Fibroblast of the aortic adventitia (primary cell): ENCODE results near the gene GALNS. TPM values are rescaled to one million over a fixed set of nuclear protein-coding genes. Genes with fewer than 3 reads are reported as not detected.

Experiments
- DNase-seq: peaks from one replicate; pipeline ENCODE4 v3.0.0-alpha.2; 2010; ENCODE audit warnings: low read depth
- H3K4me3 ChIP-seq: 2 replicates; pipeline ENCODE4 v1.5.1; 2011; ENCODE audit warnings: low read depth, mild to moderate bottlenecking, control low read depth, low read length, moderate library complexity
- total RNA-seq: library from RNA; depleted of rRNA; stranded (reverse); fragments of >200 nt; gene quantifications from 2 replicates; pipeline ENCODE4 v1.2.3, GENCODE V29; 2012; ENCODE audit warnings: low replicate concordance
- TF ChIP-seq, protein P1 (sequence below): IDR thresholded peaks from 2 replicates; pipeline ENCODE4 v1.5.1; 2011; ENCODE audit warnings: mild to moderate bottlenecking, low read length, control low read depth, inconsistent platforms; ENCODE audit not compliant: insufficient read depth

GALNS gene
- total RNA-seq, 1 donor: 22.5 TPM

DNA sequence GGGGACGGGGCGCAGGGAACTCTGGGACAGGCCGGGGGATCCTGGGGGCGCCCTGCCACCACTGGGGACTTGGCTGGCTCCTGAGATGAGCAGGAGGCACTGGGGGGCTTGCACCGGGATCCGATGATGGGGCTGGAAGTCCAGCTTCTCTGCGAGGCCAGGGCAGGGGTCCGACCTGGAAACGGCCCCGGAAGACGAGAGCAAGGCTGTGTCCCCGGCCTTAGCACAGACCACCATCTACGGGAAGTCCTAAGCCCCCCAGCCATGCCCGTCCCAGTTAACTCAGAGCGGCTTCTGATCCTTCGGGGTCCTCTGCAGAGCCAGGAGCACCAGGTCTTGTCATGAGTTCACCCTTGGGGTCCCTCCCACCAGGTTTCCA lies 52.6 kb downstream of the GALNS start:
- H3K4me3 ChIP-seq: peak overlapping the region; percentile 61
- TF ChIP-seq, protein P1, sequence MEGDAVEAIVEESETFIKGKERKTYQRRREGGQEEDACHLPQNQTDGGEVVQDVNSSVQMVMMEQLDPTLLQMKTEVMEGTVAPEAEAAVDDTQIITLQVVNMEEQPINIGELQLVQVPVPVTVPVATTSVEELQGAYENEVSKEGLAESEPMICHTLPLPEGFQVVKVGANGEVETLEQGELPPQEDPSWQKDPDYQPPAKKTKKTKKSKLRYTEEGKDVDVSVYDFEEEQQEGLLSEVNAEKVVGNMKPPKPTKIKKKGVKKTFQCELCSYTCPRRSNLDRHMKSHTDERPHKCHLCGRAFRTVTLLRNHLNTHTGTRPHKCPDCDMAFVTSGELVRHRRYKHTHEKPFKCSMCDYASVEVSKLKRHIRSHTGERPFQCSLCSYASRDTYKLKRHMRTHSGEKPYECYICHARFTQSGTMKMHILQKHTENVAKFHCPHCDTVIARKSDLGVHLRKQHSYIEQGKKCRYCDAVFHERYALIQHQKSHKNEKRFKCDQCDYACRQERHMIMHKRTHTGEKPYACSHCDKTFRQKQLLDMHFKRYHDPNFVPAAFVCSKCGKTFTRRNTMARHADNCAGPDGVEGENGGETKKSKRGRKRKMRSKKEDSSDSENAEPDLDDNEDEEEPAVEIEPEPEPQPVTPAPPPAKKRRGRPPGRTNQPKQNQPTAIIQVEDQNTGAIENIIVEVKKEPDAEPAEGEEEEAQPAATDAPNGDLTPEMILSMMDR: no peak
- DNase-seq: no peak

DNA sequence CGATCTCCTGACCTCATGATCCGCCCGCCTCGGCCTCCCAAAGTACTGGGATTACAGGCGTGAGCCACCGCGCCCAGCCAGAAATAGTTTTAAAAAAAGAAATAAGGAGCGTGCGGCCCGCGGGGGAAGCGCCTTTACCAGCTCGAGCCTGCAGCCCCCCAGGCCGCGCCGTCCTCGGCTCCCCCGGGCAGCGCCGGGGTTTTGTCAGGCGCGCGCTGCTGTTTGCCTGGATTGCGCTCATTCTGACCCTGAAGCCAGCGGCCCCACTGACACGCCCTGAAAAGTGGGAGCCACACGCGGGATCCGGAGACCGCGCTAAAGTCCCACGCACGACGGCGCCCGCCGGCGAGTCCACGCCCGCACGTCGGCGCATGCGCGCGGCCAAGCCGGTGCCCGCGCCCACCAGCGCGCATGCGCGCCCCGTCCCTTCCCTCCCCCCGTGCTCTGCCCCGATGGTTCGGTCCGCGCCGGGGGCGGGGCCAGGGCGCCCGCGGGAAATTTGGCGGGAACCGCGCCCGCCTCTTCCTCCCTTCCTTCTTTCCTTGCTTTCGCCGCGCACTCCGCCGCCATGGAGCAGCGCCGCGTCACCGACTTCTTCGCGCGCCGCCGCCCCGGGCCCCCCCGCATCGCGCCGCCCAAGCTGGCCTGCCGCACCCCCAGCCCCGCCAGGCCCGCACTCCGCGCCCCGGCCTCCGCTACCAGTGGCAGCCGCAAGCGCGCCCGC lies 53.3 kb downstream of the GALNS start, which contains the start of gene CDT1:
Gene CDT1 (plus strand): TSS at position 526 of the 724 bp plus-strand sequence. CDS start 43 bp downstream, at position 569.
- H3K4me3 ChIP-seq: peak within 1 kb of the TSS; percentile 70
- TF ChIP-seq, protein P1: no peak
- DNase-seq: peak; percentile 68

DNA sequence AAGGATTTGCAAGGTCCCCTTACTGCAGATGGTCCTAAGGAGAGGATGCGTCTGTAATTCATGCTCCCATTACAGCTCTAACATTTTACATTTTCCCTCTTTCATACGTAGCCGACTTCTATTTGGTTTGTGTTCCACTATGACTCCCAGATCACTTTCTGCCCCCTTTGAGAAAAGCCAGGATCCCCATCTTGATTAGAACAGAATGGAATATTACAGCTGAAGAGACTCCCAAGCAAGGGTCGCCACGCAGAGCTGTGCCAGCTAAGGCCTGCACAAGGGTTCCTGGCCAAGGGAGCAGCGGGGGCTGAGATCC lies 56.5 kb downstream of the GALNS start:
- DNase-seq: no peak
- no peak overlapping the region for H3K4me3 ChIP-seq
- TF ChIP-seq, protein P1: no peak

- no peak for DNase-seq
- no peak overlapping the region for H3K4me3 ChIP-seq
- TF ChIP-seq, protein P1: no peak
Observed at GRCh38 chr16:88799569-88800276, 57.0 kb downstream of the GALNS start.

DNA sequence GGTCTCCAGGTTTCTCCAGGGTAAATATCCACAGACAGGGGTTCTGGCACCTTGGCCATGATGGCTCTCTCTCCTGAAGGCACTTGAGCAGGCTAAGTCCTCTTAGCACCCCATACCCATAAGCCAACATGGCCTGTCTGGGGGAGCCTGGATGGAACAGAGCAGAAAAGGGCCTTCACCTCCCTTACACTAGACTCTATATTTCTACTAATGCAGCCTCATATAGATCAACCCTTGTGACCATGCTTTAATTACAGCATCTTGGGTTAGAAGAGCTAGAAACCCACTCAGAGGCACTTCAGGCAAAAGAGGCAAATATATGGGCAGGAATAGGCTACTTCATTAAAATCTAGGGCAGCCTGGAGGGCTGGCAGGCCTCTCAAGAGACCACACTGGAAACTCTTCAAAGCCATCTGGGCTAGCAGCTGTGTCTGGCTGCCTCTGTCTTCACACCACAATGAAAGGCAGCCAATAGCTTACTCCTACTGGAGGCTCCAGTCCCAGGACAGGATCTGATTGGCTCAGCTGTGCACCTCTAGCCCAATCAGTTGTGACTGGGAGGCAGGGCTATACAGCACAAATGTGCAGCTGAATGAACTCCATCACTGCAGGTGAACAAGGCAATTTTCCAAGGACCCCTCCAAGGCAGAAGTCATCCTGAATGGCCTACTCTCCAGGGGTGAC lies 57.8 kb downstream of the GALNS start:
- TF ChIP-seq, protein P1: no peak
- H3K4me3 ChIP-seq: no peak overlapping the region
- no peak for DNase-seq

DNA sequence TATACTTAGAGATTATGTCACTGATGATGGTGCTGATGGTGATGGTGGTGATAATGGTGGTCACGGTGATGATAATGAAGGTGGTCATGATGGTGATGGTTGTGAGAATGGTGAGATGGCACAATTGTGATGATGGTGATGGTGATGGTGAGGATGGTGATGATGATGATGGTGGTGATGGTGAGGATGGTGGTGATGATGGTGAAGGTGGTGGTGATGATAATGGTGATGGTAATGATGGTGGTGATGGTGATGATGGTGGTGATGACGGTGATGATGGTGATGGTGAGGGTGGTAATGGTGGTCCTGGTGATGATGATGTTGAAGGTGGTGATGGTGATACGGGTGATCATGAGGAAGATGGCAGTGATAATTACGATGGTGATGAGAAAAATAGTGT lies 58.7 kb downstream of the GALNS start:
- H3K4me3 ChIP-seq: no peak overlapping the region
- TF ChIP-seq, protein P1: no peak
- DNase-seq: no peak
